ENCODE measurements around the gene RAB3IL1.

The RAB3IL1 gene

DNA sequence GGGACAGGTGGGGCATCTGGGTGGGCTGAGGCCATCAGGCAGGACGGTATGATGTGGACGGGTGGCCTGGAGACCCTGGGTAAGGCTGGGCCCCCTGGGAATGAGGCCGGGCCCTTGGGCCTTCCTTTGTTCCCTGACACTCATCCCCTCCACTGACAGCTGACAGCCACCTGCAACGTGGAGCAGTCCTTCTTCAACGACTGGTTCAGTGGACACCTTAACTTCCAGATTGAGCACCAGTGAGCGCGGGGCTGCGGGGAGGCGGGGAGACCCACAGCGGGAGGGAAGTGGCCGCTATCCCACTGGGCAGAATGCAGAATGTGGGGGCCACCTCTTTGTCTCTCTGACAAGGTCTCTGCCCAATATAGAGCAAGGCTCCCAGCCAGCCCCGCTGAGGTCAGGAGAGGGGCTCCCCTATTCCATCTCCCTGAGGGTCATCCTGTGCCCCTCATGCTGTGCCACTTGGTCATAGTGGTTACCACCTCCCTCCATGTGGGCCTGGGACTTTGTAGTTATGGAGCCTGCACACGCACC, 53.8 kb downstream of the RAB3IL1 start:
- H3K36me3 ChIP-seq (ENCODE audit: control insufficient read depth, insufficient read depth, low read length): peaks cover 23% of the 10 kb centered on the region
- H3K4me3 ChIP-seq (ENCODE audit: low read depth, low read length): no peak overlapping the region
- no peak overlapping the region for H3K9ac ChIP-seq (ENCODE audit: low read depth, low read length)
- no peaks in the 10 kb centered on the region for H3K4me1 ChIP-seq (ENCODE audit: control insufficient read depth, insufficient read depth, low read length)
- H3K27me3 ChIP-seq (ENCODE audit: control insufficient read depth, insufficient read depth, low read length): no peaks in the 10 kb centered on the region
- H3K9me3 ChIP-seq (ENCODE audit: control insufficient read depth, insufficient read depth, low read length): no peaks in the 10 kb centered on the region

DNA sequence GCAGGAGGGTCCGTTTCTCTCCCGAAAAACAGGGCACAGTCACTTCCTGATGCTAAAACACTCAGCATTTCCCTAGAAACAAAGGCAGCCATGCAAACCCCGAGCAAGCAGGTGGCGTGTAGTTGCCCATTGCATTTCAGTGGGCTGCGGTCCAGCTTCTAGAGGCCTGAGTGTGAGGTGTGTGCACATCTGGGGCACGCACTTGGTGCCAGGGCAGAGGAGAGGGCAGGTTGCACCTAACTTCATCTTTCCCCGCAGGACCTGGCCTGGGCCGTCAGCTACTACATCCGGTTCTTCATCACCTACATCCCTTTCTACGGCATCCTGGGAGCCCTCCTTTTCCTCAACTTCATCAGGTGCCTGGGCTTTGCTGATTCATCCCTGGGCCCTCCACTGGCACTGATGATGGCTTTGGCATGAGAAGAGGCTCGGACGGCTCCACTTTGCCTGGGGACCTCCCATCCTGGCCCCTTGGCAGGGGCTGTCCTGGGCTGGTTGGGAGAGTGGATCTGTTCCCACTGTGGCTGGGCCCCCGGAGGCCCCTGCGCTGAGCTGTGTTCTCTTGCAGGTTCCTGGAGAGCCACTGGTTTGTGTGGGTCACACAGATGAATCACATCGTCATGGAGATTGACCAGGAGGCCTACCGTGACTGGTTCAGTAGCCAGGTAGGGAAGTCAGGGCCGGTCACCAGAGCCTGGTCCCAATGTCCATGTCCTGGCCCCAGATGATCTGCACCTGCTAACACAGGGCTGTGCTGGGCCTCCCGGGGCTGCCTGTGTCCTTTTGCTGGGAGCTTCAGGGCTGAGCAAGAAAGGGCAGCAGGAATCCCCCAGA, 54.4 kb downstream of the RAB3IL1 start:
- Histone ChIP-seq H3K27me3 (ENCODE audit: control insufficient read depth, insufficient read depth, low read length) (no peaks in the 10 kb centered on the region), H3K36me3 (ENCODE audit: control insufficient read depth, insufficient read depth, low read length) (peaks cover 23% of the 10 kb centered on the region), H3K4me1 (ENCODE audit: control insufficient read depth, insufficient read depth, low read length) (no peaks in the 10 kb centered on the region), H3K4me3 (ENCODE audit: low read depth, low read length) (no peak overlapping the region), H3K9ac (ENCODE audit: low read depth, low read length) (no peak overlapping the region), H3K9me3 (ENCODE audit: control insufficient read depth, insufficient read depth, low read length) (no peaks in the 10 kb centered on the region)

DNA sequence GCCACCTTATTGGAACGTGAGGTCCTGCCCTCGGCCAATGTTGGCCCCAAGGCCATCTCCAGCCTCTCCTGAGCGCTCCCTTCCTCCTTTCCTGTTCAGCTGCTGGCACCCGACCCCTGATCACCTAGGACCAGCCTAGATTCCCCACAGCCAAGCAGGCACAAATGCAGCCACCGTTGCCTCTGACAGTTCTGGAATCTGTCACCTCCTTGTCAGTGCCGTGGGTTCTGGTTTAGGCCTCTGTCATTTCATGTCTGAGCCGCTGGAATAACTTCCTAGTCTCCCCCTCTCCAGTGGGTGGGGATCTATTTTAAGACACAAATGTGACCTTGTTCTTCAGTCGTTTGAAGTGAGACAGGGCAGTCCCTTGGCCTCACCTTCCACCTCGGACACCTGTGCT, 55.7 kb downstream of the RAB3IL1 start:
- Histone ChIP-seq H3K36me3 (ENCODE audit: control insufficient read depth, insufficient read depth, low read length) (peaks cover 33% of the 10 kb centered on the region), H3K4me1 (ENCODE audit: control insufficient read depth, insufficient read depth, low read length) (no peaks in the 10 kb centered on the region), H3K27me3 (ENCODE audit: control insufficient read depth, insufficient read depth, low read length) (no peaks in the 10 kb centered on the region), H3K9ac (ENCODE audit: low read depth, low read length) (no peak overlapping the region), H3K9me3 (ENCODE audit: control insufficient read depth, insufficient read depth, low read length) (no peaks in the 10 kb centered on the region), H3K4me3 (ENCODE audit: low read depth, low read length) (no peak overlapping the region)

DNA sequence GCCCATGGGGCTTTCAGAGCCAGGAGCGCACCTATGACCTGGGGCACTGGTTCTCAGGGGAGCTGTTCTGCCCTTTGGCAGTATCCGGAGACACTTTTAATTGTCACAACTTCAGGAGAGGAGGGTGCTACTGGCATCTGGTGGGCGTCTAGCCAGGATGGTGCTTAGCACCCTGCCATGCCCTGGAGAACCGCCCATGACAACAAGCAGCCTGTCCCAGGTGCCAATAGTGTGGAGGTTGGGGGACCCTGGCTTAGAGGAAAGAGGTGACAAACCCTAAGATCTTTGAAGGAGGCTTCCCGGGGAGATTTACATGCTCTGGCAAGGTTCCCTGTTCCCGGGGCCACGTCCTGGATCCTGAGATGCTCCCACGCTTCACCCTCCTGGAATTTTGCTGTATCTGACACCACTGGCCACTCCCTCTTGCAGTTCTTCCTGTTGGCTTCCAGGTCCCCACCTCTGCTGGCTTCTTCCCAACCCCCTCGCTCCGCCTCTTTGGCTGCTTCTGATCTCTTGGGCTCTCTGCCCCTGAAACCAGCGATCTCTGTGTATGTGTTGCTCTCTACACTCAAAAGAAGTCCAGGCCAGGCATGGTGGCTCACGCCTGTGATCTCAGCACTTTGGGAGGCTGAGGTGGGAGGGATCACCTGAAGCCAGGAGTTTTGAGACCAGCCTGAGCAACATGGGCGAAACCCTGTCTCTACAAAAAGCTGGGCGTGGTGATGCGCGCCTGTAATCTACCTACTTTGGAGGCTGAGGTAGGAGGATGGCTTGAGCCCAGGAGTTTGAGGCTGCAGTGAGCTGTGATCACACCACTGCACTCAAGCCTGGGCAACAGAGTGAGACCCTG, 57.1 kb downstream of the RAB3IL1 start:
- no peaks in the 10 kb centered on the region for H3K9me3 ChIP-seq (ENCODE audit: control insufficient read depth, insufficient read depth, low read length)
- no peaks in the 10 kb centered on the region for H3K27me3 ChIP-seq (ENCODE audit: control insufficient read depth, insufficient read depth, low read length)
- no peak overlapping the region for H3K4me3 ChIP-seq (ENCODE audit: low read depth, low read length)
- no peaks in the 10 kb centered on the region for H3K4me1 ChIP-seq (ENCODE audit: control insufficient read depth, insufficient read depth, low read length)
- no peak overlapping the region for H3K9ac ChIP-seq (ENCODE audit: low read depth, low read length)
- H3K36me3 ChIP-seq (ENCODE audit: control insufficient read depth, insufficient read depth, low read length): peaks cover 28% of the 10 kb centered on the region

DNA sequence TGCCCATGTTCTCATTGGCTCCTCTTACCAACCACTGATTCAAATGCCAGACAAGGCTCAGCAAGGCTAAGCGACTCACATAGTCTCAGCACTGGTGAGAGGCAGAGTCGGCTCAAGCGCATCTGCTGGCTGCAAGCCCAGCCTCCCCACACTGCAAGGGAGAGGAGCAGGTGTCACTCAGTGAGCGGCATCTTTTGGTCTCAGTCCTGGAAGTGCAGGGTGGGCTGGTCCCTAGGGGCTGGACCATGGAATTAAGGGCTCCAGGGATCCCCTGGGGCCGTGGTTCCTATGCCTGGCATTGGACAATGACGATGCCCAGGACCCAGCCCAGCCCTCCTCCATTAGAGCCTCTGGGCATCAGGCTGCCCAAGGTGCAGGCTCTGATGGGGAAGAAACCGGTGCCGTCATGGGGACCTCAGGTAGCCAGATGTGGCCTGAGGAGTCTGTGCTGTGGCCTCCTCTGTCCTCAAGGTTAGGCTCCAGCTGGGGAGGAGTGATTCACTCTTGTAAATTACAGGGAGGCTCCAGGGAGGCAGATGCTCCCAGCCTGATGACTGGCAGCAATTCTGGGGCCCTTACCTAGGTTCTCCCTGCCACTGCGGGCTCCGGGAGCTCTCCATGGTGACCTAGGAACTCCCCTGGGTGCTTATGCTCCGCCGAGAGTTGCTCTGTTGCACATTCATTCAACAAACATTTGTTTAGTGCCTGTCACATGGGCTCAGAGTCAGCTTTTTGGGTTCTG, 61.3 kb downstream of the RAB3IL1 start:
- Histone ChIP-seq H3K9ac (ENCODE audit: low read depth, low read length) (no peak overlapping the region), H3K4me3 (ENCODE audit: low read depth, low read length) (no peak overlapping the region), H3K36me3 (ENCODE audit: control insufficient read depth, insufficient read depth, low read length) (peaks cover 32% of the 10 kb centered on the region), H3K9me3 (ENCODE audit: control insufficient read depth, insufficient read depth, low read length) (no peaks in the 10 kb centered on the region), H3K4me1 (ENCODE audit: control insufficient read depth, insufficient read depth, low read length) (no peaks in the 10 kb centered on the region), H3K27me3 (ENCODE audit: control insufficient read depth, insufficient read depth, low read length) (no peaks in the 10 kb centered on the region)

DNA sequence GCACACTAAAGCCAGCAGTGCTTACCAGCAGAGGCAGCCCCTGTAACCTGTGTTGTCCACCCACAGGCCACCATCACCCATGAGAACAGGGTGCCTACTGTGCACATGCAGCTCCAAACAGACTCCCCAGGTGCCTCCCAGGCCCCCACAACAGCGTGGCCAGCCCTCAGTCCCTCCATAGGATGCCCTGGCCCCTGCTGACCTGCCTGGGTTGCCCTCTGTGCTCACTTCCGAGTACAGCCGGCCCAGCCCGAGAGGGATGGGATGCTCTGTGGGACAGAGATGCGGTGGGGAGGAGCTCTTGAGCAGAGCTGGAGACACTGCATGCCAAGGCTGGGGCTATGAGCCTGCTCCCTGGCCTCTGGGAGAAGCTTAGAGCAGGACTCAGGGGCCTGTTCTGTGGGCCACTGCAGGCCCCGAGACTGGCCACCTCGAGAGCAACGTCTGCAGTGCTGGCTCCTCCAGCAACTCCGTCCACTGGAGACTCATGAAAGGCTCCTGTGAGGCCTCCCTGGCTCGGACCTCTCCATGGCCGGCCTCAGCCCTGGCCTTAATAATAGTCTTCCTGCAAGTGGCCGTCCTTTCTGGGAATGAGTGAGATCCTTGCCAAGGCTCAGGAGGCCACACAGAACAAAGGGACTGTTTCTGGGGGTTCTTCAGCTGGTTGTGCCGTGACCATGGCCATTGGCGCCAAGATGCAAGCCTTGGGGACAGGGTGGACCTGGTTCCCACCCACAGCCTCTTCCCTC, 62.2 kb downstream of the RAB3IL1 start:
- Histone ChIP-seq H3K27me3 (ENCODE audit: control insufficient read depth, insufficient read depth, low read length) (no peaks in the 10 kb centered on the region), H3K4me3 (ENCODE audit: low read depth, low read length) (no peak overlapping the region), H3K4me1 (ENCODE audit: control insufficient read depth, insufficient read depth, low read length) (no peaks in the 10 kb centered on the region), H3K36me3 (ENCODE audit: control insufficient read depth, insufficient read depth, low read length) (peaks cover 32% of the 10 kb centered on the region), H3K9ac (ENCODE audit: low read depth, low read length) (no peak overlapping the region), H3K9me3 (ENCODE audit: control insufficient read depth, insufficient read depth, low read length) (no peaks in the 10 kb centered on the region)

DNA sequence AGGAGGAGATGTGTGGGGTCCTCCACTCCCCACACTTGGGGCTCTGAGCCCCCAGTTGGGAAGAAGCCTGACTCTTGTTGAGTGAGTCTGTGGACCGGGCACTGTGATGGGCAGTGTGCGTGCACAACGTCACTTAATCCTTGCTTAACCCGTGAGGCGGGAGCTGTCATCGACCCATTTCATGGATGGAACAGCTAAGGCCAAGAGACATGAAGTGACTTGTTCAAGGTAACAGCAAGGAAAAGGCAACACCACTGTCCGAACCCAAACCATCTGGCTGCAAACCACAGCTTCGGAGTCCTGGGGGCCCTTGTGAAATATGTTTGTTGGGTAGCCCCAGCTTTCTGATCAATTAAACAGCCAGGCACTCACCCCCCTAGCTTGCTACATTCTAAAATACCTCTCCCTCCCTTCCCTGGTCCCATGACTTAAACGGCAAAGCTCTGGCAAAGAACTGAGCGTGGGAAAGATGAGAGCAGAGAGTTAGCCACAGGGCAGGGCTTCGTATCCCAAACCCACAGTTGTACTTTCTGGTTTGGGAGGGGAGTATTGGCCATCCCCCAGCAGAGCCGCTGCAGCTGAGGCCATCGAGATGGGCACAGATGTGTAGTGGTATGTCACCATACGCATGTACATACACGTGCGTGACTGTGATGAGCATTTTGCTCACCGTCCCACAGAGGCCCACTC, 63.0 kb downstream of the RAB3IL1 start:
- no peaks in the 10 kb centered on the region for H3K4me1 ChIP-seq (ENCODE audit: control insufficient read depth, insufficient read depth, low read length)
- H3K9me3 ChIP-seq (ENCODE audit: control insufficient read depth, insufficient read depth, low read length): no peaks in the 10 kb centered on the region
- peaks cover 30% of the 10 kb centered on the region for H3K36me3 ChIP-seq (ENCODE audit: control insufficient read depth, insufficient read depth, low read length)
- H3K4me3 ChIP-seq (ENCODE audit: low read depth, low read length): no peak overlapping the region
- H3K27me3 ChIP-seq (ENCODE audit: control insufficient read depth, insufficient read depth, low read length): no peaks in the 10 kb centered on the region
- H3K9ac ChIP-seq (ENCODE audit: low read depth, low read length): no peak overlapping the region

DNA sequence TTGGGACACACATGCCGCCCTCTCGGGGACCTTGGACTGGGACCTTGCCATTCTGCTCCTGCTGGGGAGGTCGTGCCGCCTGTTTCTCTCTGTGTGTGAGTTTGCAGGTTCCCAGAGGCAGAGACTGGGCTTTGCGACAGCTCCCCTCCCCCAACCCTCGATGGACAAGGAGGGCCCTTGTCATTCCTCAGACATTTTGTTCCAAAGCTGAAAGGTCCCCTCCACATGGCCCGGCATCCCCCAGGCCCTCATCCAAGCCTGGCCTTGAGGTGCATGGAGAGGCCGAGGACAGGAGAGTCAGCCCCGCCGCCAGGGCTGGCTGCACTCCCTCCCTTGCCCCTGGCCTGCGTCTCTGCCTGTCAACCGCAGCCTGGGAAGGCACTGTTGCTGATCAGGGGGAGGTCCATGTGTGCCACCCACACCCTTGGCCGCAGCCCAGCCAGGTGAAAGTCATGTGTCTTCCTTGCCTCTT, 63.6 kb downstream of the RAB3IL1 start:
- no peaks in the 10 kb centered on the region for H3K27me3 ChIP-seq (ENCODE audit: control insufficient read depth, insufficient read depth, low read length)
- no peaks in the 10 kb centered on the region for H3K9me3 ChIP-seq (ENCODE audit: control insufficient read depth, insufficient read depth, low read length)
- H3K4me1 ChIP-seq (ENCODE audit: control insufficient read depth, insufficient read depth, low read length): no peaks in the 10 kb centered on the region
- no peak overlapping the region for H3K9ac ChIP-seq (ENCODE audit: low read depth, low read length)
- no peak overlapping the region for H3K4me3 ChIP-seq (ENCODE audit: low read depth, low read length)
- peaks cover 32% of the 10 kb centered on the region for H3K36me3 ChIP-seq (ENCODE audit: control insufficient read depth, insufficient read depth, low read length)

DNA sequence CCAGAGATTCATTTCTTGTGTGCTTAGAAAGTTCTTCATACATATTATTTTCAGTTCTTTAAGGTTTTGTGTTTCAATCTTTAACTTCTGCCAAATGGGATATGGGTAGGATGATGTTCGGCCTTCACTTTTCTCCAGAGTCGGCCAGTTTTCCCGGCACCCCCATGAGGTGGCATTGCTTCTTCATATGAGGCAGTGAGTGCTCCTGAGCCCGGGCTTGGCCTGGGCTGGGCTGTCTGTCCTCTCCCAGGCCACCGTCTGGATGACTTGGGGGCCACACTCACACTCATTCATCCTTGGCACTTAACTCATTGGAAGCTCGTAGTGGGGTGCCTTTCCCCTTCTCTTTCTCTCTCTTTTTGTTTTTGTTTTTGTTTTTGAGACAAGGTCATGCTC, 65.5 kb downstream of the RAB3IL1 start:
- no peak overlapping the region for H3K9ac ChIP-seq (ENCODE audit: low read depth, low read length)
- H3K4me1 ChIP-seq (ENCODE audit: control insufficient read depth, insufficient read depth, low read length): no peaks in the 10 kb centered on the region
- H3K36me3 ChIP-seq (ENCODE audit: control insufficient read depth, insufficient read depth, low read length): peaks cover 35% of the 10 kb centered on the region
- no peaks in the 10 kb centered on the region for H3K9me3 ChIP-seq (ENCODE audit: control insufficient read depth, insufficient read depth, low read length)
- no peaks in the 10 kb centered on the region for H3K27me3 ChIP-seq (ENCODE audit: control insufficient read depth, insufficient read depth, low read length)
- H3K4me3 ChIP-seq (ENCODE audit: low read depth, low read length): no peak overlapping the region

DNA sequence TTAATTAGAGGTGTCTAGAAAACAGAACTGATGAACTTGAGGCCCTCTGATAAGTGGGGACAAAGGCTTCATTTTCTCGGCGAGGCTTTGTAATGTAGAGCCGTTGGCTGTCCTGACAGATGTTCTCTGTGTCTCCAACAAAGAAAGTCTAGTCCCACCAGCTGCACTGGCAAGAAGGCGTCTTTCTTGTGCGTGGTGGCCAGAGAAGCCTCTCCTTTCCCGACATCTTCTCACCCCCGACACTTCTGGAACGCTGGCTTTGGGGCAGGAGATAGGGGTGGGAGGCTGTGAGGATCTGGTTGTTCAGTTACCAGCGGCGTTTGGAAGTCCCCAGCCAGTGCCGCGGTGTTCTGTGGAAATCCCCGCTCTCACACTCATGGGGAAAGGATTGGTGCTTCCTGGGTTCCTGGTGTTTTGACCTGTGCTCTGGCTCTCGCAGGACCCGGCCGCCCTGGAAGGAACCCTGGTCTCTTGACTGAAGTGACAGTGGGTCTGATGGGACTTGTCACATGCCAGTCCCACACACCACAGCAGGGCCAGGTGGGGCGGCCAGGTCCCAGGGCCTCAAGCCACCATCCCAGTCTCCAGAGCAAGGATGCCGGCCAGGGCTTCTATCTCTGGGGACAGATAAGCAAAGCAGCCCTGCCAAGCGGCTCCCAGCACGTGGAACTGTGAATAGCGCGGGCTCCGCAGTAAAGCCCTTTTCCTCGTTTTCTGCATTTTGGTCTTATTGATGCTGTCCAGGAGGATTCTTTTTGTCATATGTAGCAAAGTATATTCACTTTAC, 66.1 kb downstream of the RAB3IL1 start:
- Histone ChIP-seq H3K9ac (ENCODE audit: low read depth, low read length) (no peak overlapping the region), H3K36me3 (ENCODE audit: control insufficient read depth, insufficient read depth, low read length) (peaks cover 35% of the 10 kb centered on the region), H3K4me1 (ENCODE audit: control insufficient read depth, insufficient read depth, low read length) (no peaks in the 10 kb centered on the region), H3K4me3 (ENCODE audit: low read depth, low read length) (no peak overlapping the region), H3K9me3 (ENCODE audit: control insufficient read depth, insufficient read depth, low read length) (no peaks in the 10 kb centered on the region), H3K27me3 (ENCODE audit: control insufficient read depth, insufficient read depth, low read length) (no peaks in the 10 kb centered on the region)

All from iPS-15b (cell line).